ENCODE results near the gene SGCA.

SGCA gene

DNA sequence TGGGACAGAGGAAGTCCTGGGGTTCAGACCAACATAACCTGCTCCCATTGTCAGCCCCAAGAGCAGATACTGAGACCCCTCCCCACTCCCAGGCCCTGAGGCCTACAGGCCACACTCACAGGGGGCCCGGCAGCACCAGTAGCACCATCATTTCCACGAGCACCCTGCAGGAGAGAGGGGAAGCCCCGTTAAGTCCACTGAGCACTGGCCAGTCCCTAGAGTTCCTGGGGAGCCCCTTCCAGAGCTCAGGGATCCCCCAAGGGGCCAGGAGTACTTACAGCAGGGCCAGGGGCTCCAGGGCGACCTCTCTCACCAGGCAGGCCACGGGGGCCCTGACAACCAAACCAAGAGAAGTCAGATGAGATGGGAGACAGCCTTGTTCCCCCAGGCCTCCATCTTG, 30.2 kb downstream of the SGCA start:
- DNase-seq, result no peak

DNA sequence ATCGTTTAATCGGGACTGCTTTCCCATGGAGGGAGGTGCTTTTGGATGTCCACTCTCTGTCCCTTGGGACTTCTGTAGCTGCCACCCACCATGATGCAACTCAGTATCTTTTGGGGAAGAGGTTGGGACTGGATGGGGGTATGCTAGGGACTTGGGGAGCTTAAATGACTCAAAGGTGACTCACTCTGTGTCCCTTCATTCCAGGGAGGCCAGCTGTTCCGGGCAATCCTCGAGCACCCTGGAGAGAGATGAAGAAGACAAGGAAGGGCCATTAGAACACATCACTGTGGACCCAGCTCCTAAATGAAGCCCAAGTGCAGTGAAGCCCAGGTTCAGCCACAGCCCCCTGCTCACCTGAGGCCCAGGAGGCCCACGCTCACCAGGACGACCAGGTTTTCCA, 31.0 kb downstream of the SGCA start:
- DNase-seq, result no peak

DNA sequence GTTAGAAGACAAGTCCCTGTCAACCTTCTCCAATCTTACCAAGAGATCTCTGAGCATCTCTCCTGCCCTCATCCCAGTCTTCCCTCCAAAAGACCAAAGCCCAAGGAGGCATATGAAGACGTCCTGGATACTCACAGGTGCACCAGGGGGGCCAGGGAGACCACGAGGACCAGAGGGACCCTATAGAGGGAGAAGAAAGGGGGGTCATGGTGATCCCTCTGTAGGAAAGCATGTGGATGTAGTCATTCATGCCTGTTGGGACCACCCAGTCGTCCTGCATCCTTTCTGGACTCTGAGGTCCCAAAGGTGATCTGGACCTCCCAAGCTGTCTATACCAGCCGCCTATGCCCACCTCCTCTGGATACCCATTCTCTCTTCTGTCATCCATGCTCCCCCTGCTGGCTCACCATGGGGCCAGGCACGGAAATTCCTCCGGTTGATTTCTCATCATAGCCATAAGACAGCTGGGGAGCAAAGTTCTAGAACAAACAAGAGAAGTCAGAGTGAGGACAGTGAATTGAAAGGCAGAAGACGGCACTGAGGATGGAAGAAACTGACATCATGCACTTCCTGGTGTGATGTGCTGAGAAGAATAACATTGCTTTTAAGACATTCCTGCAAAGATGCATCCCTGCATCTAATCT, 32.3 kb downstream of the SGCA start:
- peak; percentile 8 for DNase-seq

DNA sequence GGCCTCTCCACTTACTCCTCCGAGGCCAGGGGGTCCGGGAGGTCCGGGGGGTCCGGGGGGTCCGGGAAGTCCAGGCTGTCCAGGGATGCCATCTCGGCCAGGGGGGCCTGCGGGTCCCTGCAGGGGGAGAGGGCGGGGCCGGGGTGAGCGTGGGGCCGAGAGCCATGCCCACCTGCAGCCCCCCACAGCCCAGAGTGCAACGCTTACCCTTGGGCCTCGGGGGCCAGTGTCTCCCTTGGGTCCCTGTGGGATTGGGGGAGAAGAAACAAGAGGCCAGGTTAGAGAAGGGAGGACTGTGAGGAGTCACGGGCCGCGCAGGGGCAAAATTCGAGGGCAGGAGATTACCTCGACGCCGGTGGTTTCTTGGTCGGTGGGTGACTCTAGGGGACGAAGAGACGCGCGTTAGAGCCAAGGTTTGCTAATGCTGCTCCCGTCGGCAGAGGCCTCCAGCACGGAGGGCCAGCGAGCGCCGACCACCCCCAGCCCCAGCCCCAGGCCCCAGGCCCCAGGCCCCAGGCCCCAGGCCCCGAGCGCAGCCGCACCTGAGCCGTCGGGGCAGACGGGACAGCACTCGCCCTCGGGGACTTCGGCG, 33.5 kb downstream of the SGCA start:
- no peak for DNase-seq

DNA sequence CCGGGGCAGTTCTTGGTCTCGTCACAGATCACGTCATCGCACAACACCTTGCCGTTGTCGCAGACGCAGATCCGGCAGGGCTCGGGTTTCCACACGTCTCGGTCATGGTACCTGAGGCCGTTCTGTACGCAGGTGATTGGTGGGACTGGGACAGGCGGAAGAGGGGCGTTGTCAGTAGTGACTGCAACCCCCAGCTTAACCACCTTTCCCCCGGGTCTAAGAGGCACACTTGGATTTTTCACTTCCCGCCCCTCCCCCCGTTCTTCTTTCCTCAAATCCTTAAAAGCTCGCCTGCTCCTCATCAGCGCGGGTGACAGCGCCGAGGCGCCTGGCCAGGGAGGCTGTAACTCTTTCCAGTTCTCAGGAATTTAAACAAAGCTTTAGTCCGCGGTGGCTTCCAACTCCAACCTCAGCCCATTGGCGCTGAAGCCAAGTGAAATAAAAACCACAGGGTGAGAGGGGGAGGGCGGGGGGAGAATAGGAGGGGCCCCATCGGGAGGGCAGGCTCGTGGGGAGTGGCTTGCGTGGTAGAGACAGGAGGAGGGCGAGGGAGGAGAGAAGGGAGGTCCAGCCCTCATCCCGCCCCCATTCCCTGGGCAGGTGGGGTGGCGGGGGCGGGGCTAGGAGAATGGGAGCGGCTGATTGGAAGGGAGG, 34.1 kb downstream of the SGCA start:
- DNase-seq, result peak; percentile 73

DNA sequence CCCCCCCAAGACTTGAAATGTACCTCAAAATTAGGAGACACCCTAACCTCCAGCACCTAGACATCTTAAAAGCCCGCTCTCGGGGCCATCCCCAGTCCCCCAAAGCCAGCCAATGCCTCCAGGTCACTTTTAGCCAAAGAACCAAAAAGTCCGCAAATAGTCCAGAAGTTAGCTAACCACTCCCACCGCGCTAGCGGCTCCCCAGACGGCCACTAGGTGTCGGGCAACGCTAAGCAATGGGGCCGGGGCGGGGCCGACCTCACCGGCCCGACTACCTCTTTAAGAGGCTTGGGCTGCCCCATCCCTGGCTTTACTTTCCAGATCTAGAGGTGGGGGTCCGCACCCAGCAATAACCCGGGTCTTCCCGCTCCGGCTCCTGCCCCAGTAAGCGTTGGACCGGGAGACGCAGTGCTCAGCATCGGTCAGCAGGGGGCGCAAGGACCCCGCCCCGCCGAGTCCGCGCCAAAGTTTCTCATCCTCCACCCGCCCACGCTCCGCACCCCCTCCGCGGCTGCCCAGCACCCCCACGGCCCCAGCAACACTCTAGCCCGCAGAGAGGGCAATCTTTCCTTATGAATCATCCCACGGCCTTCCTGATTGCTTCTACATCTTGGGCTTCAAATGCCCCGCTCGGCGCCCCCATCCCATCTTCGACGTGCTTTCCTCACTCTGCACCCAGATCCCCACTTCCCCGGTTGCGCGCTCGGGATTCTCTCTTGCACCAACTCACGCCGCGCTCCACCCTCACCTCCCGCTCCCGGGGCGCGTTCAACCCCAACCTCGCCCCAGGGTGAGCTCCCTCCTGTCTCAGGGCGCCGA, 34.9 kb downstream of the SGCA start:
- DNase-seq, result peak; percentile 73

DNA sequence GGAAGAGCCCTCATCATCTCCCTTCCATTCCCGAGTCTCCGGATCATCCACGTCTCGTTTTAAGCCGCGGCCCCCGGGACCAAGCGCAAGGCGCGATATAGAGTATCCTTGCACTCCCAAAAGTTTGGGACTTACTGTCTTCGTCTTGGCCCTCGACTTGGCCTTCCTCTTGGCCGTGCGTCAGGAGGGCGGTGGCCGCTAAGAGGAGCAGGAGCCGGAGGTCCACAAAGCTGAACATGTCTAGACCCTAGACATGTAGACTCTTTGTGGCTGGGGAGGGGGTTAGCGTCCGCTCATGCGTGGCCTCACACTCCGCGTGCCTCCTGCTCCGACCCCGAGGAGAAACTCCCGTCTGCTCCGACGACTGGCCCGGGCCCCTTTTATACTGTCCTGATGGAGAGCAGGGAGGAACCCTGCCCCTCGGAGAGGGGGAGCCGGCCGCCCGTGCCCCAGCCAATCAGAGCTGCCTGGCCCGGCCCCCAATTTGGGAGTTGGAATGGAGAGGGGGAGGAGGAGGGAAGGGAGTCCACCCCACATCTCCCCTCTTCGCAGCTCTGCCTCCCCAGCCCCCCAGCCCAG, 35.6 kb downstream of the SGCA start, which contains the start of gene COL1A1:
Gene COL1A1 (minus strand): TSS at position 356 of the 579 bp plus-strand sequence. CDS start 118 bp downstream, at position 238.
- DNase-seq, result no peak

DNA sequence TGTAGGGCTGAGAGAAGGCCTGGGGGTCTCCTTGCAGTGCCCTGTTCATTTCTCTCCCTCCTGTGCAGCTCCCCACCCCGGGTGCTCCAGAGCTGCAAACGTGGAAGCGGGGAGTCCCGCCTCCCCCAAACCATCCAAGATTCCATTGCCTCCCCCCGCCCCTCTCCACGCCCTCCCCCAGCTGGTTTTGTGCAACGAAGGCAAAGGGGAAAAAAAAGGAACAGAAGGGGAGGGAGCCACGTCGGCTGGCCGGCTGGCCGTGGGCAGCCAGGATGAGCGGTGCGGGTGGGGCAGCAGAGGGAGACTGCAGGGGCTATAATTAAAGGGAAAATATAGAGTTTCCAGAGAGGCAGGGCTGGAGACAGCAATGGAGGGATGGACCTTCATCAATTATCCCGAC, 37.3 kb downstream of the SGCA start:
- DNase-seq, result no peak

DNA sequence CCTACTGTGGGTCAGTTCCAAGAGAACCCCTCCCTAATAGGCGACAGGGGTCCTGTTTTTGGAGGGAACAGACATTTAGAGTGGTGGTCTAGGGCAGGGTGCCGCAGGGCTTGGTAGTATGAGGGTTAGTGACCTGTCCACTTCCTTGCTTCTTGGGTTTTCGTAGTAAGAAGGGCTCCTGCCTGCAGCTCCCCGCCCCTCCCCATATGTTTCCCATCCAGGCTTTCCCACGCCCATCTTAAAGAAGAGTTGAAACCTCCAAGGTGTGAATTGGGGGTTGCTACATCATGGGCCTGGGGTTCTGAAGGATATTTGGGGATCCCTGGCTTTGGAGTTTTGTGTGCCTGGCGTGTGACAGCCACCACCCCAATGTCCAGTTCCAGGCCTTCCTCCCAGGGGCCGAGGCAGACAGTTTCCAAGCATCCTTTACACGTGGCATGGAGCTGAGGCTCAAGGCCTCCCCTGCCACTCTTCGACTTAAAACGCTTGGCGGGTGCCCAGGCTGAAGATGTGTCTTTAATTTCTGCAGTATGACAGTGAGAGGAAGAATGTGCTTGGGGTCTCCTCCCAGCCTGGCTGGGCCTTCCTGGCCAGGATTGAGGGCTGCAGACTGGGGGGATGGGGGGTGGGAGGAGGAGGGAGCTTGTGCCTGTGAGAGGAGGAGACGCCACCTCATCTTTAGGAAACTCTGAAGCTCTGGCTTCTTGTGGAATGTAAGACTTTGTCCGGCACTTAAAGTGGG, 38.0 kb downstream of the SGCA start:
- DNase-seq, result no peak

DNA sequence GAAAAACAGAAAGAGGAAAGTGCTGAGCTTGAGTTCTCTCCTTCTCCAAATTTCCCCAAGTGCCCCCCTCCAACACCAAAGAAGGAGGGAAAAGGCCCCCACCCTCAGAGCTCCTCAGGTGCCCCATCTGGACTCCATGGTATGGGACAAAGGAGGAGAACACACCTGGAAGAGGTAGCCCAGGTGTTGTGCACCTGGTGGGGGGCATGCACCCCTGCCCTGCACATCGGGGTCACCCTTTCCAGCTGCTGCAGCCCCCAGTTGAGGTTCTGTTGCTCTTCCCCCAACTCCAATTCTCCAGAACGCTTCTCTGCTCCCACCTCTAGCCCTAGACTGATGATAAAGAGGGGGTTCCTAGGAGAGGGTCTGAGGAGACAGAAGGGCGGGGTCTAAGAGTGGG, 38.6 kb downstream of the SGCA start:
- DNase-seq, result no peak

DNA sequence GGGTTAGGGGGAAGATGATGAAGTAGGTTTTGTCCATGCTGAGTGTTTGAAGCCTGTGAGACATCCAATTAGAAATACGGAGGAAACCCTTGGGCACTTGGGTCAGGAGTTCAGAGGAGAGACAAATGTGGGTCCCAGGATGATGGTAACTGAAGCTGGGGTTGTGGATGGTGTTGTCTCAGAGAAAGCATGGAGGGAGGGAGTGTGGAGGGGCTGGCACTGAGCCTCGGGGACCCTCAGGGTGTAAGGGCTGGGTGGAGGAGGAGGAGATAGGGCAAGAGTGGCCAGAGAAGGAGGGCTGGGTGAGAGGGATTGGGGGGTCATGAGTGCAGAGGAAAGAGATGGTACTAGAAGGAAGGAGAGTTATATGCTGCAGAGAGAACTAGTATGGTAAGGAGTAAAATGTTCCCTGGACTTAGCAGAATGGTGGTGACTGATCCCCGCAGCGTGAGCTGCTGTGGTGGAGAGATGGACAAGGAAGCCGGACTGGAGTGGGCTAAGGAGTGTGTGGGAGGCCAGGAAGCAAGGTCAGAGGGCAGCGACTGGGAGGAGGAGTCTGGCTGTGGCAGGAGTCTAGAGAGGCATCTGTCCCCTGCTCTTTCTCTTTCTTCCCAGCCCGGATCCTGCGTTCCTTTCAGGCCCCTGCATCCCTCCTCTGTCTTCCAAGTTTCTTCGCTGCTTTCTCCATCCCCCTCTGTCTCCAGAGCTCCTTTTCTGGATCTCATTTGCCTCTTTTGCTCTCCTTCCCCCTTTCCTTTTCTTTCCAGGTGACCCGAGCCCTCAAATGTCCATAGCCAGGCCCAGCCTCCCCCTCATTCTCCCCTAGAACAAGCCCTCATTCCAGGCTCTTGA, 39.5 kb downstream of the SGCA start:
- no peak for DNase-seq

DNA sequence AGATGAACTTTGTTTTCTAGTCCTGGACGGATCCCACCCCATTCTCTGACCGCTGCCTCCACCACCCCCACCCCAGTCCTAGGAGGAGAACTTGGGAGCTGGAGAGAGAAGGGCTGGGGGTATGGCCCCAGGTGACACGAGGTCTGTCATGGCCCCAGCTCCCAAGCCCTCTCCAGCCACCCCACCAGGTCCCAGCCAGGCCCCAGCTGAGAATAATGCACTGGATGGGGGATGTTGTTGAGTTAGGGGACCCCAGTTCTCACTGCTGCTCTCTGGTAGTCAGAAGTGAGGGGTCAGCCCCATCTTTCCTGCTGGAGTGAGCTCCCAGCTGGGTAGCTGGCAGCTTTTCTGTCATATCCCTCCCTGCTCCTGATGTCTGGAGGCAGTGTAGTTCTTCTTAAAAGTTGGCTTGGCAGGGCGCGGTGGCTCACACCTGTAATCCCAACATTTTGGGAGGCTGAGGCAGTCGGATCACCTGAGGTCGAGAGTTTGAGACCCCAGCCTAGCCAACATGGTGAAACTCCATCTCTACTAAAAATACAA, 40.2 kb downstream of the SGCA start:
- no peak for DNase-seq

DNA sequence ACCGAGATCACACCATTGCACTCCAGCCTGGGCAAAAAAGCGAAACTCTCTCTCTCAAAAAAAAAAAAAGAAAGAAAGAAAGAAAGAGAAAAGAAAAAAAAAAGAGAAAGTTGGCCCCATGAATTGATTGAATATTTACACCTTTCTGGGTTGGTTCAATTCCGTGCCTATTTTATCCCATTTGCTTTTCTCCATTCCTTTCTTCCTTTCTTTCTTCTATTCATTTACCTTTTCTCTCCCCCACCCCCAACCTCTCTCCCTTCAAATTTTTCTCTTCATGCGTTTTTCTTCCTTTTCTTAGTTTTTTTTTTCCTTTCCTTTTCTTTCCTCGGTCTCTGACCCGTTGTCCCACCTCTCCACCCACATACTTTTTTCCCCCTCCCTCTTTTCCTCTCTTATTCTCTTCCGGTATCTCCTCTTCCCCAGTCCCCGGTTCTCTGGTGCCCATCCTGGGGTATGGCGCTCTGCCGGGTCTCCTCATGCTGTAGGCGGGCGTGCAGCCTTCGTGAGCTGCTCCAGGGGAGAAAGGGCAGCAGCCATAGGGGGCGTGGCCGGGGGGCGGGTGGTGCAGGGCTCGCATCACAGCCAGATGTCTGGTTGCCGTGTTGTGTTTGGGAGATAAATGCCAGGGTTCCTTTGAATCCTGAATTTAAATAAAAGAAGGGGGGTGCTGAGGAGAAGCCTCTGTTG, 40.9 kb downstream of the SGCA start:
- DNase-seq, result peak; percentile 33

DNA sequence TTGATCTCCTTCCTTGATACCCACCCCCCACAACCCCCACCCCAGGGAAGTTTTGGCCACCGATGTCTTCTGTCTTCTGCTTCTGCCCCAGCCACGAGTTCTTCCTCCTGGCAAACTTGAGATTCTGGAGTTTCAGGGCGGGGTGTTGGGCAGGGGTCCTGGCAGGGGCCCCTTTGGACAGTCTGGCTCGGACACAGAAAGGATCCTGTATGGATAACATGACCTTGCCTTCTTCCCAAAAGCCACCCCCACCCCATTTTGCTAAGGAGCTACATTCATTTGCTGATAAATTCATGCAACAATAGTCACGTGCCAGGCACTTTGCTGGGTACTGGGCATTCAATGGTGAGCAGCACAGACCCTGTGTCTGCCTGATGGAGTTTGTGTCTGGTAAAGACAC, 41.5 kb downstream of the SGCA start:
- no peak for DNase-seq

DNA sequence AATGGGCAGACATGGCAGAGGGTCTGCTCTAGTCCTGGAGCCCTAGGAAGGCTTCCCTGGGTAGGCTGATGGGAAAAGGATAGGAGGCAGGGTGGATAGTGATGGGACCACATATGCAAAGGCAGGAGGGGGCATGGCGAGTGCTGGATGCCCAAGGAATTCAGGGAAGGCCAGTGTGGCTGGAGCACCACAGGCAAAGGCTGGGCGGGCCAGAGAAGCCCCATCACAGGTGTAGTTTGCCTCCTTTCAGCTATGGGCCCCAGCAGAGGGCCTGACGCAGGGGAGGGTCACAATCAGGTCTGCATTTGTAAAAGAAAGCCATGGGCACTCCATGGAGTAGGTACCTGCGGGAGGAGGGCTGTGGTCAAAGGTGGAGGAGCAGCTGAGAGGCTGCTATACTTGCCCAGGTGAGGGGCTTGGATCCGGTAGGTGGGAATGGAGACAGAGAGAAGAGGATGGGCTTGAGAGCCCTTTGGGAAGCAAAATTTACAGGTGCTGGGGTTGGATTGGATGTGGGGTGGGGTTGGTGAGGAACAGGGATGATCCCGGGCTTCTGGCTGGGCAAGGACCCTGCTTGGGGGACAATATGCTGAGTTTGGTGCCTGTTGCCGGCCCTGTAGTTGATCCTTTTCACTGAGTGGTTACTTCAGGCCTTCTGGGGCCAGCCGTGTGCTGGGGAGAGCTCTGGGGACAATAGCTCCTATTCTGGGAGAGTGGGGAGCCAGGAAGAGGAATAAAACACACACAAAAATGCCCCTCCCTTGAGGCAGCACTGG, 42.2 kb downstream of the SGCA start:
- no peak for DNase-seq

DNA sequence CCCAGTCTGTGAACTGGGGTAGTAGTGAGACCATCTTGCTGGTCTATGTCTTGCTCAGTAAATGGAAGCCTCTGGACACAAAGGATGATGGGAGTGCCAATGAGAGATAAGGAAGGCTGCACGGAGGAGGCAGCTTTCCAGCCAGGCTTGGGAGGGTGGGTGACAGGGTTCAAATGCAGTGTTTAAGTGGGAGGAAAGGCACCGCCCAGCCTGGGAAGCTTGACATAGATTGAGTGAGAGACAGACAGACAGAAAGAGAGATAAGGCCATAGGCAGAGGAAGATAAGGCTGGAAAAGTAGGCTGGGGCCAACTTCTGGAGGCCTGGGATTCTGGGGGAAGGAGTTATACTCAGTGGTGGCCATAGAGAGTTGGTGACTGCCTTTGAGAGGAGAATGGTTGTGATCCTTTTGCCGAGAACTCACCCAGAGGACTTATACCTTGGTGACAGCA, 42.8 kb downstream of the SGCA start:
- DNase-seq, result no peak

DNA sequence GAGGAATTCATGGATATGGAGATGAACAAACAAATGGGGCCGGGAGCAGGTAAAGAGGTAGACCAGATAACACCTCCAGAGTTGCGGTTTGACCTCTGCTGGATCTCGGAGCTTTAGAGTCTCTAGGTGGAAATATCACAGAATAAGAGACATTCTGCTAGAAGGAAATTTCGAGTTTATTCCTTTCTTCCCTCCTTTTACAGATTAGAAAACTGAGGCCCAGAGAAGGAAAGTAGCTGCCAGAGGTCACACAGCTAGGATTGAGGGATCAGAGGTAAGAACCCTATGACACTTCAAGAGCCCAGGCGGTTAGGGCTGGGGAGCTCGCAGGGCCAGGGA, 43.3 kb downstream of the SGCA start:
- no peak for DNase-seq

DNA sequence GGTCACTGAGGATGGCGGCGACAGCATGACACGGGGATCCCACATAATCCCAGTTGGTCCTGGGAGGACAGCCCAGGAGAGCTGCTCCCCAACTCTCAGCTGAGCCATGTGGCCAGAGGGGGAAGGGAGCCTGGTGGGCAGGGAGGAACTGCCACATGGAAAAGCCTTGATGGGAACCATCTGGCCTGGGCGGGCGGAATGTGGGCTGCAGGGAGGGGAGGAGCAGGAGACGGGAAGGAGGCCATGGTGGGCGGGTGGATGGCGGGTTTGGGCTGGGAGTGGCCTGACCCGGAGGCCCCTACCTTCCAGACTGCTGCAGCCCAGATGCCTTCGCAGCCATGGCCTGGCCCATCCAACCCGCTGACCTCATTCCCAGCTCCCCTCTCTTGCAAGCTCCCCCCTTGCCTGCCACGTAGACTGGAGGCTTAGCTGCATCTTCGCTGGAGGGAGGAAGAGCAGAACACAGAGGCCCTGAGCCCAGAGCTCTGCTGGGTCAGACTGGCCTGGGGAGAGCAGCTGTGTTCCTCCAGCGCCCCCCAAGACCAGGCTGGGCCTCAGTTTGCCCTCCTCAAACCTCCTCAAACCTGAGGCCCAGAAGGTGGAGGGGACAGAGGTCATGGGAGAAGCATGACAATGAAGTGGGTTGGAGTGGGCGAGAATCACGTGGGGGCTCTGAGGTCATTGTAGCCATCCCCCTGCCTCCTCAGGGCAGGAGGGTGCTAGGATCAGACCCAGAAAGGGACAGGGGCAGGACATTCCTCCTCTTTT, 43.9 kb downstream of the SGCA start:
- DNase-seq, result no peak

All from NCI-H1105 treated with DMSO at 0.1 percent for 48 hours (cell line).